Activated CD8-positive, alpha-beta memory T cell treated with anti-CD3 and anti-CD28 coated beads, Interleukin-2, amount 50 U/mL, for 24 hours (primary cell): ENCODE data around the gene RET.

Source experiments
- DNase-seq: peaks from one replicate; pipeline ENCODE4 v3.0.0-alpha.2; 2020; ENCODE audit errors: extremely low read depth

Gene RET

DNA sequence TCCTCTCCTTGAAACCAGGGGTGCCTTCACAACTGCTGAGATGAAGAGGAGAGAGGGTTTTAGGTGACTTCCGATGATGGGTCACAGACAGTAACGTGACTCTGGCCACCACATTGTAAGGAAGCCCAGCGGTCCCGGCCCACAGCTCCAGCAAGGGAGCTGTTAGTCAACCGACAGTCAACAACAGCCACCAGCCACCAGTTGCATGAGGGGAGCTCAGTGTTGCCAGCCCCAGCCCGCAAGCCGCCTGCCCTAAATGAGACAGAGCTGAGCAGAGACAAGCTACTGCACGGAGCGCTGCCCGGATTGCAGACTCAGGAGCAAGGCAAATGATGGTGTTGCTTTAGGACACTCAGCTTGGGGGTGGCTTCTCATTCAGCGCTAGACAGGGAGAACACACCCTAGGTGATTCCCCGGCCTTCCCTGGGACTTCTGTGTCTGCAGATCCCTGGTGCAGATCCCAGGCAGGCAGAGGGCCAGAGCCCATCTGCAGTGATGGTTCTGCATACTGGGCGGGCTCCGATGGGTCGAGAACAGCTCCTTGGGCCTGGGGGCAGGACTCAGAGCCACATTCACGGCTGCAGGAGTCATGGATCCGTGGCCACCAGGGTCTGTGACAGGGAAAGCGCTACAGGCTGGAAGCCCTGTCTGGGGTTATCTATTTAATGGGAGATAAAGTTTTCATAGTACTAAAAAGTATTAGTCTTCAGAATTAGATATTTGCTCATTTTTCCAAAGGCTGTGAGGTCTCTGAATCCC, 14.3 kb upstream of the RET start:
- DNase-seq: no peak

GRCh38 chr10:43064331-43065075, 12.4 kb upstream of the RET start:
- no peak for DNase-seq

DNA sequence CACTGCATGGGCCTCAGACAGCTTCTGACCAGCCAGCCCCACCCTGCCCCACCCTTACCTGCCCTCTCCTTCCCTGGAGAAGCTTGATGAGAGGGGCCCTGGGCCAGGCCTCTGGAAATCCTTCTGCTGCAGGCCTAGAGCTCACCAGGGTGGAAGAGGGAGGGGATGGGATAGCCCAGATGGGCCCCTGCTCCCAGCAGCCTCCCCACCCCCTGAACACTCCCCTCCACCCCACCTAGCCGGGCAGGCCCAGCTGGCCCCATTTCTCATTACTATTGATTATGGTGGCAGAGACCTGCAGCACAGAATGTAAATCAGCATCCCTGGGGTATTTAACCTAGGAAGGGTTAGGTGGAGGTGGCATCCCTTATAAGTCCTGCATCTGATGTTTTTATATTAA, 11.6 kb upstream of the RET start:
- no peak for DNase-seq

GRCh38 chr10:43065761-43066160, 11.1 kb upstream of the RET start:
- DNase-seq: no peak

DNA sequence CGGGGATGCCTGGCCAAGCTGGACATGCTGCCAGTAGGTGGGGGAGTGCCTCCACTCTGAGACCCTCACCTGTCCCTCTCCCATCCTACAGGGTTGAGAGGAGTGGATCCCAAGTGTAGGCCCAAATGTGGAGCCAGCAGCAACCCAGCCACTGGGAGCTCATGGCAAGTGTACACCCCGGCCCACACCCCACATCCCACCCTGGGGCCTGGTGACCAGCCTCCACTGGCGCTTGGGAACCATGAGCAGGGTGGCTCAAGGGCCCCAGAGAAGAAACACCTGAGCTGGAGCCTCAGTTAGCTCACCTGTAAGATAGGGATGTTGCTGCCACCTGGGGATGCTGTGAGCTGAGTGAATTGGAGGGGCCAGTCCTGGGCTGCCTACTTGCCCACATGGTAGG, 10.4 kb upstream of the RET start:
- DNase-seq: no peak

DNA sequence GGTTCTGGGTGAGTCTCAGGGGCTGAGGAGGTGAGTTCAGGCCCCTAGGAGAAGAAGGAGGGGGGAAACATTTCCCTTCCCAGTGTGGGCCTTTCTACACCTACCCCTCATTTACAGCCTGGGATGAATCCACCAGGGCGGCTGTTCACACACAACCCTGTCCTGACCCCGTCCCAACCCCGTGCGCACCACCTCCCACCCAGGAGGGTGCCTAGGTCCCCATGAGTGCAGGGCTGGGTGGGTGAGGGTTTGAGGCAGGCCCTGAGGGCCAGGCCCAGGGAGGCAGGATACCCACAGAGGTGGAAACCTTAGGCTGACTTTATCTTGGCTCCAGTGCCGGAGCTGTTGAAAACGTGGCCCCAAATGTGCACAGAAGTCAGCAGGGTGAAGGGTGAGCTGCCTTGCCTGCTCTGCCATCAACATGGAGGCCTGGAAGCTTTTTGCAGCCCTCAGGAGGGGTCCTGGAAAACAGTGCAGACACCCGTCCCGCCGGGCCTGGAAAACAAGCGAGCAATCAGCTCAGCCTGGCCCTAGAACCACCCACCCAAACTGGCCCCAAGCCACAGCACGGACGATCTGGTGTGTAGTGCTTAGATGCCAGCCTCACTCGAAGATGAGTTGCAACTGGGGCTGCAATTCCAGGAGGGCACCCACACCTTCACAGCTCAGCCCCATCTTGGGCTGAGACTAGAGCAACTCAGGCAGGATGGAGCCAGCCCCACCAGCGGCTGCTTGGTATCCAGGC, 9.3 kb upstream of the RET start:
- DNase-seq: no peak

DNA sequence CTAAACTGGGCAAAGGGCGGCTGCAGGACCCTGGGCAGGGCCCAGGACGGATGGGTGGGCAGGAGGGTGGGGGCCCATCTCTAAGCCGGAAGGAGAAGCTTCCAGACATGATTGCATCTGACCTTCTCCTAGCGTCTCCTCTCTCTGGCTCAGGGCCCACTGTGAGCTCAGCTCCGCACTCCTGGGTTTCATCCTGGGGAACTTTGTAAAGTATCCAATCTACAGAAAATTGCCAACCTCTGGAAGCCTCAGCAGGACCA, 8.8 kb upstream of the RET start:
- no peak for DNase-seq

DNA sequence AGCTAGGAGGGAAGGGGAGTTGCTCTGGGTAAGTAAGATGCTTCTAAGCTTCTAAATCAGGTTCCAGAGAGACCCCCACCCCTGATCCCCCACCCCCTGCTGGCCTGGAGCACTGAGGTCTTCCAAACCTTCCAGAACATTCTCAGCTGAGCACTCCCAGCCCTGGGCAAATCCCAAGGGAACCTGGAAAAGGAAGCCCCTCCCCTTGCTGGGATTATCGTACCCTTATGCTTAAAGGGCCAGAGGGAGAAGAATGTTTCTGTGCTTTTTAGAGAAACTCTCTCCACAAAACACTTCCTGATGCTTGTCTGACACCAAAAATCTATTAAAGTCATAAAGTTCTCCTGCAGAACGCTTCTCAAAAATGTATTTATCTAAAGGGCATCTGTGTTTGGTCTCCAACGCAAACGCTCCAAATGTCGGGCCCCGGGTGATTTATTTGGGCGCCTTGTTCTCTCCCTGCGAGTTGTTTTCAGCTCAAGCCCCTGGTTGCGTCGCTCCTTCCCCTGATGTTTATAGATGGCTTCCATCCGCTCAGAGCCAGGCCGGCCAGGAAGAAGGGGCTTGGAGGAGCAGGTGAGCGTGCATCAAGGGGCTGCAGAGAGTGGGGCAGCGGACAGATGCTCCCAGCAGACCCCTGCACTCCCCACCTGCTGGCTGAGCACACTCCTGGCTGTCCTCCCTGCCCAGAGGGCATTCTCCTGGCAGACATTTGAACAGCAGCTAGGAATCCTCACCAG, 8.2 kb upstream of the RET start:
- no peak for DNase-seq

- DNase-seq: no peak
These were observed 7.7 kb upstream of the RET start for GRCh38 chr10:43069211-43069515.

GRCh38 chr10:43069579-43069978, 7.3 kb upstream of the RET start:
- DNase-seq: no peak

DNA sequence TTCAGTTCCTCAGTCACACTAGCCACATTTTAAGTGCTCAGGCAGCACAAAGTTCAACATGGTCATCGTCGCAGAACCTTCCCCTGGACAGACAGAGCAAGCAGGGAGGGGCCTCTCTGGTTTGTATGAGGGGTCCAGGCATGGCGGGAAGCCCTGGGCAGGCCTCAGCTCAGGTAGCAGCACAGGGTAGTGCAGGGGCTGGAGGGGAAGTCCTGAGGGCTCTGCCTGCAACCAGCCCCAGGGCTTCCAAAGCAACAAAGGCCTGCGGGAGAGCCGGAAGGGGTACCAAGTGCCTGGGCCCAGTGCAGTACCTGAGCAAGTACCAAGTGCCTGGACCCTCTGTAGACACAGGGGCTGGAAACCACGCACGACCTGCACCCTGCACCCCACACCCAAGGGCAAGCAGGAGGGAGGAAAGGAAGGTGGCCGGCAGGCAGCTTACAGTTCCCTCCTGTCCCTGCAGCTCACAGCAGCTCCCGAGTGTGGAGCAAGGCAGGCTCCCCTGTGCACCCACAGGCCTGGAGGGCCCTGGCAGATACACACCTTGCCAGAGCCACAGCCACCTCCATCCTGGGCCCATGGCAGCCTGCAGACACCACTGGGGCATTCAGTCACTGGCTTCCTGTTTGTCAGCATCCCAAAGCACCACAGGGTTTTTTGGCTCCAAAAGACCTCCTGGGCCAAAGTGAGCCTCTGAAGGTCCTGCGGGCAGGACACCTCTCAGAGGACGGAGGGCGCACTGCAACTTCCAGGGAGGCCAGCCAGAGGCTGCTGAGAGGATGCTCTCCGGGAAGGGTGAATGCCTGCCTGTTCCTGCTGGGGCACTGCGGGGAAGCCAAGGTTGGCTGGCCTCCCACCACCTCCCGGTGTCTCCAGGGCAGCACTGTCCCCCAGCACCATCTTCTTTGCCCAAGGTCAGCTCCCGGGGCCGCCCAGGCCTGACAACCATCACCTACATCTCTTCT, 6.5 kb upstream of the RET start:
- no peak for DNase-seq

GRCh38 chr10:43071865-43072650, 4.8 kb upstream of the RET start:
- DNase-seq: no peak

DNA sequence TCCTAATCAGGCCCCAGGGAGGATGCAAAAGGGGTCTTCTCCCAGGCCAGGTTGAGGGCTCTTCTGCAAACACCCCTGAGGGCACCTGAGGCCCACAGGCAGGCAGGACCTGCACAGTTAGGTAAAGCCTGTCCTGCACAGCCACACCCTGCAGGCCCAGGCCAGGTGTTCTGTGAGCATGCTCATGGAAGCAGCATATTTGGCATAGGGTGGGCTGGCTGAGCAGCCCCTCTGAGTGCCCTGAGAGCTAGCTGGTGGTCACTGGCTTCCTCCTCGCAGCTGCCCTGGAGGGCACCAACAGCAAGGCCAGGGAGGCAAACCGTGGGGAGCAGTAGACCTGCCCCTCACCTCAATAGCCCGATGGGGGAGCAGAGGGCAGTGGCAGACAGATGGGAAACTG, 3.7 kb upstream of the RET start:
- DNase-seq: no peak

GRCh38 chr10:43073721-43074120, 3.1 kb upstream of the RET start:
- no peak for DNase-seq

- no peak for DNase-seq
These were observed 2.5 kb upstream of the RET start for GRCh38 chr10:43074409-43074808.

DNA sequence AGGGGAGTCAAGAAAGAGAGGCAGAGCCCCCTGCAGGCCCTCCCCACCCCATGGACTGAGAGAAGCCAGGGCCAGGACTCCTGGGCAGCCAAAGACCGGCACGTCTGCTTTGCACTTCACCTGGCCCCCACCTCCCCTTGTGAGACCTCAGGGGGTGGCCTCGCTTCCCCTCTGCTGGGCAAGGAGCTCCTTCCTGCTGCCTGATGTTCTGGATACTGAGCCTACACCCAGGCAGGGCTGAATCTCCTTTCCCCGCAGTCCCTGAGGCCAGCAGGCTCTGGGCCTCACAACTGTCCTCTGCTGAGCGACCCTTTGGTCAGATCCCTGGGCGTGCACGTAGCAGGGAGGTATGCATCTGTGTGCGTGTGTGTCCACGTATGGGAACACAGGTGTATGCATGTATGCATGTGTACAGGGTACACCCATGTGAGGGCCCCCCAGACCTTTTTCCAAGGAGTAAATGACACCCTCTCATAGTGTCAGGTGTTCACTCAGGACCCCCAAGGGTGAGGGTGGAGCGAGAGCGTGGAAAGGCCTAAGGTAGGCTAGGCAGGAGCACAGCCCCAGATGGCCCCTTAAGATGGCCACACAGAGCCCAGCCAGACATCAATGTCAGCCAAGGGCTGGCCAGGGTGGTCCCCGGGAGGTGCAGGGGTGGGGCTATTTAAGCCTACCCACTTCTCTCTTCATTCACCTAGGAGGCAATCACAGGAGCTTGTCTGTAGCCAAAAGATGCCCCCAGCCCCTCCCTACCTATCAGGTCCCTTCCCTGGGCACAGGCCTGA, 1.9 kb upstream of the RET start:
- no peak for DNase-seq

- DNase-seq: no peak
These were observed 1.3 kb upstream of the RET start for GRCh38 chr10:43075612-43076003.

DNA sequence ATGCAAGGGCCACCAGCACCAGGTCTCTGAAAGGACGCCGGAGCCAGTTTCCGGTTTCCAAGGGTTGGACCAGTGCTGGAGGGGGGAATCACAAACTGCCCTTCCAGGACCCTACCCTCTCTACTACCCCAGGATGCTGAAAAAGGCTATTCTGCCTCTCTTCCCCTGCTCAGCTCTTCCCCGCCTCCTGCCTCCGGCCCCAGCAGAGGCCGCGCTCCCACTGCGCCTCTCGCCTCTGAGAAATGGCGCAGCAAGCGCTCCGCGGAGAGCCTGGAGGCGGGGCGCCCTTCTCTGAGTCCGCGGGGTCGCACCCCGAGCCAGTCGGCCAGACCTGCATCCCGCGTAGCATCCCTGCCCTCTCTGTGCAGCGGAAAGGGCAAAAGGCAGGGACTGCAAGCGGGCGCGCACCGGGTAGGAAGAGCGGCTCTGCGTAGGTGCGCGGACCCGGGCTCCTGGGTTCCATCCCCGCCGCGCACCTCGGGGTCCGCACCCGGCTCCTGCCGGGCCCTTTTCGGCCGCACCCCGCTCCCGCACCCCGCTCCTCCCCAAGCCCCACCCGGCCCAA, 476 bp upstream of the RET start:
- DNase-seq: no peak

GRCh38 chr10:43077421-43078171, 727 bp downstream of the RET start:
- no peak for DNase-seq
